PC-3 (cell line): ENCODE measurements around the gene CASP6.

ENCODE experiments used
- EZH2 ChIP-seq: fragments of 300-600 bp; sonication (generic); IDR thresholded peaks from one replicate; pipeline ENCODE4 v1.6.1; 2017; ENCODE audit warnings: antibody characterized with exemption, mild to moderate bottlenecking, low read length; ENCODE audit not compliant: unreplicated experiment
- EZH2phosphoT487 ChIP-seq: fragments of 300-600 bp; sonication (generic); IDR thresholded peaks from 2 replicates; pipeline ENCODE4 v1.6.1; 2018; ENCODE audit warnings: mild to moderate bottlenecking, antibody characterized with exemption, low read length, borderline replicate concordance
- TF ChIP-seq, protein P1 (sequence below): fragments of 300-600 bp; sonication (generic); conservative IDR thresholded peaks from 2 replicates; pipeline ENCODE4 v1.5.1; 2017; ENCODE audit warnings: antibody characterized with exemption, low read depth, mild to moderate bottlenecking, low read length

- TF ChIP-seq, protein P1, sequence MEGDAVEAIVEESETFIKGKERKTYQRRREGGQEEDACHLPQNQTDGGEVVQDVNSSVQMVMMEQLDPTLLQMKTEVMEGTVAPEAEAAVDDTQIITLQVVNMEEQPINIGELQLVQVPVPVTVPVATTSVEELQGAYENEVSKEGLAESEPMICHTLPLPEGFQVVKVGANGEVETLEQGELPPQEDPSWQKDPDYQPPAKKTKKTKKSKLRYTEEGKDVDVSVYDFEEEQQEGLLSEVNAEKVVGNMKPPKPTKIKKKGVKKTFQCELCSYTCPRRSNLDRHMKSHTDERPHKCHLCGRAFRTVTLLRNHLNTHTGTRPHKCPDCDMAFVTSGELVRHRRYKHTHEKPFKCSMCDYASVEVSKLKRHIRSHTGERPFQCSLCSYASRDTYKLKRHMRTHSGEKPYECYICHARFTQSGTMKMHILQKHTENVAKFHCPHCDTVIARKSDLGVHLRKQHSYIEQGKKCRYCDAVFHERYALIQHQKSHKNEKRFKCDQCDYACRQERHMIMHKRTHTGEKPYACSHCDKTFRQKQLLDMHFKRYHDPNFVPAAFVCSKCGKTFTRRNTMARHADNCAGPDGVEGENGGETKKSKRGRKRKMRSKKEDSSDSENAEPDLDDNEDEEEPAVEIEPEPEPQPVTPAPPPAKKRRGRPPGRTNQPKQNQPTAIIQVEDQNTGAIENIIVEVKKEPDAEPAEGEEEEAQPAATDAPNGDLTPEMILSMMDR: 0 out of 2 replicates have a peak, but pooled peaks have one; percentile 27
- TF ChIP-seq EZH2phosphoT487 (no peak), EZH2 (no peak)
Measured at GRCh38 chr4:109676886-109677285, 26.4 kb downstream of the CASP6 start.
